ENCODE results near the gene COX6A2. TPM values are rescaled to one million over a fixed set of nuclear protein-coding genes. Genes with fewer than 3 reads are reported as not detected.

The COX6A2 gene
- not detected for total RNA-seq

- Histone ChIP-seq H3K27ac (no peak within 1 kb of the TSS), H3K27me3 (no peaks in the 10 kb centered on the region), H3K4me3 (peak within 1 kb of the TSS; percentile 39 to 66), H3K4me1 (peaks cover 0 to 4% of the 10 kb centered on the region in 2 donors), H3K9me3 (no peaks in the 10 kb centered on the region), H3K36me3 (no peaks in the 10 kb centered on the region)
- TF ChIP-seq CTCF (IDR thresholded peaks at IDR 0.05), result no peak
- intact Hi-C loops (cut with DNase I), result no loop called here
- no peak for DNase-seq (ENCODE audit: low spot score in 2 of 2)
These were observed at the start of gene COX6A2 for GRCh38 chr16:31428279-31428597. Gene COX6A2, minus strand, starts transcription at chr16:31428360. Its CDS starts 35 bp downstream, at chr16:31428325.

- Histone ChIP-seq H3K36me3 (peaks cover 49 to 60% of the 10 kb centered on the region in 2 donors), H3K27me3 (no peaks in the 10 kb centered on the region), H3K4me3 (peak overlapping the region; percentile 24 to 41), H3K4me1 (peaks cover 0 to 11% of the 10 kb centered on the region in 2 donors), H3K27ac (no peak overlapping the region), H3K9me3 (no peaks in the 10 kb centered on the region)
- no peak for DNase-seq (ENCODE audit: low spot score in 2 of 2)
- intact Hi-C loops (cut with DNase I), result loop anchor here (10.0 kb wide), 1 partner anchor 237 kb away; a partner anchor contains a TSS
- TF ChIP-seq CTCF (IDR thresholded peaks at IDR 0.05), result no peak
These were observed 49.4 kb upstream of the COX6A2 start for GRCh38 chr16:31477220-31478216.

- H3K27me3 ChIP-seq, result no peaks in the 10 kb centered on the region
- intact Hi-C loops (cut with DNase I), result loop anchor here (10.0 kb wide), 1 partner anchor 238 kb away; a partner anchor contains a TSS
- H3K4me1 ChIP-seq, result peaks cover 0 to 11% of the 10 kb centered on the region in 2 donors
- H3K36me3 ChIP-seq, result peaks cover 49 to 60% of the 10 kb centered on the region in 2 donors
- H3K27ac ChIP-seq, result no peak overlapping the region
- peak in 1 of 2 donors; percentile 84 for DNase-seq (ENCODE audit: low spot score in 2 of 2)
- no peak for TF ChIP-seq CTCF (IDR thresholded peaks at IDR 0.05)
- no peaks in the 10 kb centered on the region for H3K9me3 ChIP-seq
- peak overlapping the region; percentile 24 to 41 for H3K4me3 ChIP-seq
These were observed 48.4 kb upstream of the COX6A2 start for GRCh38 chr16:31476303-31477219.

GRCh38 chr16:31475946-31476302 is 47.8 kb upstream of the COX6A2 start:
- Histone ChIP-seq H3K27me3 (no peaks in the 10 kb centered on the region), H3K36me3 (peaks cover 49 to 60% of the 10 kb centered on the region in 2 donors), H3K4me3 (no peak overlapping the region), H3K4me1 (peaks cover 0 to 15% of the 10 kb centered on the region in 2 donors), H3K27ac (no peak overlapping the region), H3K9me3 (no peaks in the 10 kb centered on the region)
- no peak for DNase-seq (ENCODE audit: low spot score in 2 of 2)
- no peak for TF ChIP-seq CTCF (IDR thresholded peaks at IDR 0.05)
- intact Hi-C loops (cut with DNase I), result loop anchor here (10.0 kb wide), 1 partner anchor 239 kb away; a partner anchor contains a TSS
